GM18870 (cell line): ENCODE measurements around the gene C2orf74.
A peak's percentile ranks its signal among the peaks of the same experiment; 100 is the strongest.
"Not testable (repeated sequence)": the region's sequence is repeated elsewhere in the genome, so short reads cannot be mapped to it uniquely, and the experiment has no call there.

Source experiments
- ATAC-seq: cut with Tn5 transposase; IDR thresholded peaks from one replicate; pipeline ENCODE4 v1.9.1; 2021; ENCODE audit warnings: moderate library complexity; ENCODE audit not compliant: unreplicated experiment

Gene C2orf74

DNA sequence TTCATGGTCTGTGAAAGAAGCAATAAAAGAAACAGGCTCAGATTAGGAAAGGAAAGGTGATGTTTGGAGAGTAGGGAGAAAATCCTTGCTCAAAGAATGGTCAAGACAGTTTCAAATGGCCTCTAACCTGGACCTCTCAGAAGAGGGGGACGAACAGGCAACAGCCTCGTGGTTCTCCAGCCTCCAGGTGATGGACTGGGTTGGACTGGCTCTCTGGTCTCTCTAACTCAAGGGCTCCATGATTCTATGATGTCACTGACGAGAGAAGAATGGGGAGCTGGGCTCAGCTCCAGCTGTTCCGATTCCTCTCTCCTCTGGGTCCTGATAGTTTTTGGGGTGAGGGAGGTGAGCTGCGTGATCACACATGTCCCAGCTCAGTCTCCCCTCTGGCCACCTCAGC is at the start of gene C2orf74:
C2orf74 (plus strand) TSS at position 301 of the 400 bp plus-strand sequence. CDS start 327 bp downstream, outside the sequence.
- ATAC-seq = no peak

DNA sequence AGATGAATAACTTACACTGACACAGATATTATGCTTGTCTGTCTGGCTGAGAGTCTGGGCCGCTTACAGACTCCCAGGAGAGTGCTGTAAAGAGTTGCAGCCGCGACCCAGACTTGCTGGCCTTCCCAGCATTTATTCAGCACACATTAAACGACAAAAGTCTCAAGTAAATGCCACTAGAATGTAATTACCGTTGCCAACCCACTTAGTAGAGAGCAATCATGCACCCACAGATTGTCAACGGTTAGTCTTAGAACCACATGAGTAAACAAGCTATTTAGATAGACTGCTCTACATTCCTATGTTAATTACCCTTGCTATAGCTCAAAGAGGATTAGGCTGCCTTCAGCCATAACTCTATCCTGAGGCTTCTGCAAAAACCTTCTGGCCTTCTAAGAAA is 47.8 kb upstream of the C2orf74 start:
- ATAC-seq = no peak

DNA sequence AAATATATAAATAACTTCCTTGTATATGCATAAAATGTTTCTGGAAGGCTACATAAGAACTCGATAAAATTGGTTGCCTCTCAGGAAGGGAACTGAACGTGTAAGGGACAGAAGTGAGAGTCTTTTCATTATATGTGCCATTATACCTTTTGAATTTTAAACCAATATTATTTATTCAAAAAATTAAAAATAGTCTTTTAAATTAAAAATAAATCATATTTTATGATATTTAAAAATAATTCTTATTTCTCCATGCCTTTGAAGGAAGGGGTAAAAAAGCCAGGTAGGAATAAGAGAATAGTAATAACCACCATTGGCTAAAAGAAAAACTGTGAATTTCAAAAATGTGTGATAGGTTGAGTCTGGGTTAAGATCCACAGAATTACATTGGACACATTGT is 45.7 kb upstream of the C2orf74 start:
- no peak for ATAC-seq

DNA sequence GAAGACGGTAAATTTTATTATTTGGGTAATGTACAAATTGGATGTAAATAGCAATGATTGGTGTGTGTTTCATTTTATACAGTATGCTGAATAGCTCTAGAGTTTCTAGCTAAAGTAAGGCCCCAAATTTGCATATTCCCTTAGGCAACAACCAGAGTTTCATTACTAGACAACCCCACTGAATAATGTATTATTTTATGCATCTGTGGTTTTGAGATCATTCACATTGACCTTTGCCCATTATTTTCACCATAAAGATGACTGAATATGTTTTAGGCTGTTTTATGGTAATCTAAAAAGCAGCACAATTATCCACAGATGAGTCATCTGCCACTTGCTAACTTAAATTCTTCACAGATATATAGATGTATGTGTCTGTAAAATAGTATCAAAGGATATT is 44.5 kb upstream of the C2orf74 start:
- ATAC-seq = peak; percentile 63

DNA sequence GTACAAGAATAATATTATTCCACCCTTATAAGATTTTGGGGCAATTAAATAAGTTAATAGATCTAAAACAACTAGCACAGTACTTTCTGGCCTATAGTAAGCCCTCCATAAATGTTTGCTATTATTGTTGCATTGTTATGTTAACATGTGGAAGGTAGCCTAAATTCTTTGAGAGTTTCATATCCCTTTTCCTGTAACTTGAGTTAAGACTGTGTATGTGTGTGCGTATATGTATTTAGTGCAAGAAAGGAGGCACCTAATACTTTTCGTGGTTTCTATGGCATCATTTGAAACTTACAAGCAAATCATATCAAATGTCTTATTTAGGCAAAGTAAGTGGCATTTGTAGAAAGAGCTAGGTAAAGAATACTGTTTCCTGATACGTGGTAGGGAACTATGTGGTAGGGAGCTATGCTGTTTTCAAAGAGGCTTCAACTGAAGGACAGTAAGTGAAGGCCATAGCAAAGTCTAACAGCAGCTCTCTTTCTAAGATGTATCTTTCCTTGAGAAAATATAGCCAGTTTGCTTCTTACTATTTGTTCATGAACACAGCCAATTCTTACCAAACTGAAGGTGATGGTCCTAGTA is 36.8 kb upstream of the C2orf74 start:
- ATAC-seq = no peak

DNA sequence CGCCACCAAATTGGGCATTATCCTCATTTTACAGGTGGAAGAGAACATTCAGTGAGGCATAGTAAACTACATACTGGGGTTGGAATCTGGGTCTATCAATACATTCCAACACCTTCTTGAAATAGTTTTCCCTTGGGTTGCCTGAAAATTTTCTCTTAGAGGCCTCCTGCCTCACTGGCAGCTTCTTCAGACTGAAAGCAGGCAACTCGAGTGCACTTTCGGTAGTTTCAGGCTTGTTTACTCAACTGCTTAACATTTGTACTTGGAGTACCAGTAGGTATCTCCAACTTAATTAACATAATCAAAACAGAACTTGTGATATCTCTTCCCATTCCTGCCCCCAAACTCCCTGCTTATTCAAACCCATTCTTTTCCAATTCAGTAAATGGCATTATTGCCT is 36.2 kb upstream of the C2orf74 start:
- no peak for ATAC-seq

DNA sequence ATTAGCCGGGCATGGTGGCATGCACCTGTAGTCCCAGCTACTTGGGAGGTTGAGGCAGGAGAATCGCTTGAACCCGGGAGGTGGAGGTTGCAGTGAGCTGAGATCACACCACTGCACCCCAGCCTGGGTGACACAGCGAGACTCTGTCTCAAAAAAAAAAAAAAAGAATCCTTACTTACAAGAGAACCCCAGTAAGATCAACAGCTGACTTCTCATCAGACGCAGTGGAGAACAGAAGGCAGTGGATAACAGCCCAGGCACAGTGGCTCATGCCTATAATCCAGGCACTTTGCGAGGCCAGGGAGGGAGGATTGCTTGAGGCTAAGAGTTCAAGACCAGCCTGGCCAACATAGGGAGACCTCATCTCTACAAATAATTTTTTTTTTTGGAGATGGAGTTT is 33.9 kb upstream of the C2orf74 start:
- ATAC-seq = not testable (repeated sequence)

DNA sequence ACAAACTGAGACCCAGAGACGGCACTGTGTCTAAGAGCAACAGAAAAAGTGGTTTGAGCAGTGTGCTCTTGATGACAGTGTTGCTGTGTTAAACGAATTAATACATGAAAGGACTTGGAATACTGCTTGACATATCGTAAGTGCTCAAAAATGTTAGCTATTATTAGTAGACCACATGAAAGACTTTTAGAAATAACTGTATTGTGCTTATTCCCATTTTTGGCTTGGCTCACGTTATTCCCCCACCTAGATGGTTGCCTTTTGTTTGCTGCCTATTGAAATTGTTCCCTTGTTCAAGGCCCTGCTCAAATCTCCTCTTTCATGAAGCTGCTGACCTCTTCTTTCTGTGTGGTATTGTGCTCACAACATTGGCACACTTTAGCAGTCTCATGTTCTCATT is 27.8 kb upstream of the C2orf74 start:
- ATAC-seq = no peak

DNA sequence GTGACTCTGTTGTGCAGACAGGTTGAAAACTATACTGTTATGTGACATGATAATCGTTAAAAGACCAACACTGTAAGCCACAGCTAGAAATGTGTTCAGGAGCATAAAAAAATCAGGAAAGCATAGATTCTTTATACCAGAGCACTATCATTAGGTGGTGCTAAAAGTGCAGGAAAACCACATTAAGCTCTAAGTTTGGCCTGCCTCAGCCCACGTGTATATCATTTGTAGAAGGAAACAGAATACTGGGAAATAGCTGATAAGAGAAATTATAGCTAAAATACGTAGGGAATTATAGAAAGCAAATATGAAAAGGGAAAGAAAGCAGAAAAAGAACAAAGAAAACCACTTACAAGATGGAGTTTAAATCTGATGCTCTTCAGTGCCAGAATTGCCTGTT is 26.5 kb upstream of the C2orf74 start:
- ATAC-seq = no peak

DNA sequence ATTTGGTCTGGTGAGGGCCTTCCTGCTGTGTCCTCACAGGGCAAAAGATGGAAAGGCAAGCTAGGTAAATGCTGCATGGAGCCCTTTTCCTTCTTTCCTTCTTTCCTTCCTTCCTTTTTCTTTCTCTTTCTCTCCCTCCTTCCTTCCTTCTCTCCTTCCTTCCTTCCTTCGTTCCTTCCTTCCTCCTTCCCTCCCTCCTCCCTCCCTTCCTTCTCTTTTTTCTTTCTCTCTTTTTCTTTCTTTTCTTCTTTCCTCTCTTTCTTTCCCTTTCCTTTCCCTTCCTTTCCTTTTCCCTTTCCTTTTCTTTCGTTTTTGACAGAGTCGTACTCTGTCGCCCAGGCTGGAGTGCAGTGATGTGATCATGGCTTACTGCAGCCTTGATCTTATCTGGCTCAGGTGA is 23.1 kb upstream of the C2orf74 start:
- ATAC-seq = no peak

DNA sequence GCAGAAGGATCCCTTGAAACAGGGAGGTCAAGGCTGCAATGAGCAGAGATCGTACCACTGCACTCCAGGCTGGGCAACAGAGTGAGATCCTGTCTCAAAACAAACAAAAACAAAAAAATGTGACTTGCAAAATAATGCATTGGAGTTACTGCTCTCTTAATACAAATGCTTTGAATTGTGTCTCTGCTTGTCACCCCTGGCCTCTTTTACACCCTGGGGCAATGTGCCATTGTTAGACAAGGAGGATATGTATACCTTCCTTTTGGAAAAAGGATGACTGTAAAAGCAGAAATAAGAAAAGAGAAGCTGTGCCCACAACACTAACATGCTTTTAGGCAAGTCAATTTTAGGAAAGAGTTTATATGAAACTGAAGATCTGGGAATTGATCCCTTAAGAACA is 20.8 kb upstream of the C2orf74 start:
- ATAC-seq = no peak

DNA sequence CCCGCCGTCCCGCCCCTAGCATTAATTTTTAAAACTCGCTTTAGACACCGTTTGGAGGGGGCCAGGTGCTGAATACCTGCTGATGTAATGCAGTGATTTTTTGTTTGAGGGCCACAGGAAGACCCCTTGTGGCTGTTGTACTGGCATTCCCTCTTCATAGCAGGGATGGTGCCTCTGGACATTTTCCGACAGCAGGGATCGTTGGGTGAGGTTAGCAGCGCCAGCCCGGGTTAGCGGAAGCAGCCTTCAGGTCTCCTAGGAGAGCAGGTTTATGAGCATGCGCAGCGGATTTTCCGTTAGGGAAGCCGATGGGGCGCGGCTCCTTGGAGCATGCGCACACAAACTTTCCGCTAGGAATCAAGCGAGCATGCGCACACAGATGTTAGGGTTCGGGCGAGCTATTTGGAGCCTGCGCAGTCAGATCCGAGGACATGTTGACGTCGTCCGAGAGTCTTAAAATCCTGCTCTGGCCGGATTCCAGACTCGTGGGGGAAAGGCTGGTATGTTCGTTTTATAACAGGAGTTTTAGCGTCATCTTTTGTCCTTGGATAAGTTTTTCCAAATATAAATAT is 17.2 kb upstream of the C2orf74 start:
- ATAC-seq = peak; percentile 90

DNA sequence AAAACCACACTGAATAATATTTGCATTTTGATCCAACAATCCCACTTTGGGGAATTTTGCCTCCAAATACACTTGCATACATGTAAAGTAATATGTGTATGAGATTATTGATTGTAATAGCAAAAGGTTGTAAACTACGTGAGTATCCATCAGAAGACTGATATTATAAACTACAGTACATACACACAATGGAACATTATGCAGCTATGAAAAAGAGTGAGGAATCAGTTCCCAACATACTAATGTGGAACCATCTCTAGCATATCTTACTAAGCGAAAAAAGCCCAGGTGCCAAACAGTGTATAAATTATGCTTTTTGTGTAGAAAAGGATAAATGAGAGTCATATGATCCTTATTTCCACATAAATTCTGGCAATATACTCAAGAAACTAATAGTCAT is 16.0 kb upstream of the C2orf74 start:
- no peak for ATAC-seq

DNA sequence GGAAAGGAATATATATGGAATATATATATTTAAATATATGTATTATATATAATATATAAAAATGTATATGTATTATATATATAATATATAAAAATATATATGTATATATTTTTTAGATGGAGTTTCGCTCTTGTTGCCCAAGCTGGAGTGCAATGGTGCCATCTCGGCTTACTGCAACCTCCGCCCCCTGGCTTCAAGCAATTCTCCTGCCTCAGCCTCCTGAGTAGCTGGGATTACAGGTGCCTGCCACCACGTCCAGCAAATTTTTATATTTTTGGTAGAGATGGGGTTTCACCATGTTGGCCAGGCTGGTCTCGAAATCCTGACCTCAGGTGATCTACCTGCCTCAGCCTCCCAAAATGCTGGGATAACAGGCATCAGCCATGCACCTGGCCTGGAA is 13.9 kb upstream of the C2orf74 start:
- ATAC-seq = not testable (repeated sequence)

DNA sequence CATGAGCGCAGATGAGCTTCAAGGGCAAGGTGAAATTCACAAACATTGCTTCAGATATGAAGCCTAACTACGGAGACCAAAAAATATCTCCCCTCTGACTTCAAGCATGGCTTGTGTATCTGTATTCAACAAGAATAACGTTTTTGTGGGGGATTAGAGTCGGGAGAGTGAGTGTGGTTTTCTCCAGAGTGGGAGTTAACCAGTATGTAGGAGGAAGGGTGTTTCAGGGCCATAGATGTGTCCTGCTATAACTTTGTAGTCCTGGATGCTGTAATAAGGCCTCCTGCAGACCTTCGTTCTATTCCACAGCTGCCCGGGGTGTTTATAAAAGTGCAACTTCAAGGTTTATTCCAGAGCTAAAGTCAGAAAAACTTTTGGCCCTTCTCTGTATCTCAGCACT is 12.9 kb upstream of the C2orf74 start:
- ATAC-seq = no peak

DNA sequence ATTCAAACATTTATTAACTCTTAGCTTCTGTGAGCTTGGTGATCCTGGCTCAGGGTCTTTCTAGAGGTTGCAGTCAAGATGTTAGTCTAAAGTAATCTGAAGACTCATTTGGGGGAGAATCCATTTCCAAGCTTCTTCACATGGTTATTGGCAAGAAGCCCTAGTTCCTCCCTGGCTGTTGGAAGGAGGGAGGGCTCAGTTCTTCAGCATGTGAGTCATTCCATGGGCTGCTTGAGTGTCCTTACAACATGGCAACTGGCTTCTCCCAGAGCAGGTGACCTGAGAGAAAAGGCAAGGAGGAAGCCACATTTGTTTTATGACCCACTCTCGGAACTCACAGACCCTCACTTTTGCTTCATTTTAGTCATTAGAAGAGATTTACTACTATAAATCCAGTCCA is 10.6 kb upstream of the C2orf74 start:
- no peak for ATAC-seq

DNA sequence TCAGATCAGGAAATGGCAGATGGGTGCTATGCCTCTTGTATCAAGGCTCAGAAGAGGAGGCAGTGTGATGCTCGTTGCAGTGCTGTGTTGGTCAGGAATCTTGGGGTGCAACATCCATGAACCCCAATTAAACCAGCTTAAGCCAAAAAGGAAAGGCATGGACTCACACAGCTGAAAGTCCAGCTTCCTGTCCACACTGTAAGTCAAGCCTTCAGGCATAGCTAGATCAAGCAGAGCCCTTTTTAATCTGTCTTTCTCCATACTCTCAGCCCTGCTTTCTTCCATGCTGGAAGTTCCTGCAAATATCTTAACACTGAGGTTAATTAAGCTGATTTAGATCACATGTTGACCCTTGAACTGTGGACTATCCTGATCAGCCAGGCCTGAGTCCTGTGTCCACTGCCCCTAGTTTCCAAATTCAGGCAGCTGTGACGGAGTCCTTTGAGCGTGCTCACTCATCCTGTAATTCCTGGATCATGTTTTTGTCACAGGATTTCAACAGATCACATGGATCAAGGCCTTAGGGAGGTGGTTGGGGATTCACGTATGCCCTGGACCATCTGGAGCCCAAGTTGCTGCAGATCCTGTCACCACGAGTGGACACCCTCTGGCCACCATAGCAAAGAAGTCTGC is 4.5 kb upstream of the C2orf74 start:
- no peak for ATAC-seq

DNA sequence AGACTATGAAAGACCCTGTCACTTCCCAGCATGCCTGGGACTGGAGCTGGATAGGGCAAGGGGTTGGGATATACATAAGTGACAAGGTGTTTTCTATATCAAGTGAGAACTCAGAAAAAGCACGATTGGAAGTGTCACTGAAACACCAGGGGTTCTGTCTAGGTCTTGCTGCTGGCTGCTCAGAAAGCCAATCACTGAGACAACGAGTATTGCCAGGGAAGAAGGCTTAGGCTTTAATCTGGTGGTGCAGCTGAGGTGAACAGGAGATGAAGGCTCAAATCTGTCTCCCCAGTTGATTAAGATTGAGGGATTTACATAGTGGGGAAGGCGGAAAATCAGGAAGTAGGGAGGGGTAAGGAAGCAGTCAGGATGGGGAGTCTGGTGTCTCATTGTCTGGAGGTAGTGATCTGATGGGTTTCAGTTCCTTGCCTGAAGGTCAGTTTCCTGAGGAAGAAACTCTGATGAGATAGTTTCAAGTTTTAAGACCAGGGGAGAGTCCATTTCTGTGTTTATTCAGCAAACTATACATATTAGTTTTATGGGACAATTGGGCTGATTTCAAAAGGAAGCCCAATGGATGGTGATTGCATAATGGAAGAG is 3.5 kb upstream of the C2orf74 start:
- no peak for ATAC-seq

DNA sequence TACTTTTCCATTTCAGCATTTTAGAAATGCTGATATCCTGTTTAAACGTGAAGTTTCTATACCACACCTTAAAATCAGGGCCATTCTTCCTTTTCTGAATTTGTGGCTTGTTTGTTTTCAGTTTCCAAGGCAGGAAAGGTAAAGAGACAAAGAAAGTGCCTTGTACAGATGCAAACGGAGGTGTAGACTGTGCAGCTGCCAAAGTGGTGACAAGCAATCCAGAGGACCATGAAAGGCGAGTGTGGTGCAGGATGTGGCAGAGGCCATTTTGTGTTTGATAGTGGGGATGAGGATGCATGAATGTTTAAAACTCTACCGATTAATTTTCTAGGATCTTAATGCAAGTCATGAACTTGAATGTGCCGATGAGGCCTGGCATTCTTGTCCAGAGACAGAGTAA is 733 bp downstream of the C2orf74 start:
- no peak for ATAC-seq

DNA sequence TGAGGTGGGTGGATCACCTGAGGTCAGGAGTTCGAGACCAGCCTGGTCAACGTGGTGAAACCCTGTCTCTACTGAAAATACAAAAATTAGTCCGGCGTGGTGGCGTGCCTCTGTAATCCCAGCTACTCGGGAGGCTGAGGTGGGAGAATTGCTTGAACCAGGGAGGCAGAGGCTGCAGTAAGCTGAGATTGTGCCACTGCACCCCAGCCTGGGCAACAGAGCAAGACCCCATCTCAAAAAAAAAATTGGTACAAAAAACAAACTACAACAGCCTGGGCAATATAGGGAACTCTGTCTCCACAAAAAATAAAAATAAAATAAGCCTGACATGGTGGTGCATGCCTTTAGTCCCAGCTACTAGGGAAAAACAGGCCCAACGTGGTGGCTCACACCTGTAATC is 3.1 kb downstream of the C2orf74 start:
- not testable (repeated sequence) for ATAC-seq

DNA sequence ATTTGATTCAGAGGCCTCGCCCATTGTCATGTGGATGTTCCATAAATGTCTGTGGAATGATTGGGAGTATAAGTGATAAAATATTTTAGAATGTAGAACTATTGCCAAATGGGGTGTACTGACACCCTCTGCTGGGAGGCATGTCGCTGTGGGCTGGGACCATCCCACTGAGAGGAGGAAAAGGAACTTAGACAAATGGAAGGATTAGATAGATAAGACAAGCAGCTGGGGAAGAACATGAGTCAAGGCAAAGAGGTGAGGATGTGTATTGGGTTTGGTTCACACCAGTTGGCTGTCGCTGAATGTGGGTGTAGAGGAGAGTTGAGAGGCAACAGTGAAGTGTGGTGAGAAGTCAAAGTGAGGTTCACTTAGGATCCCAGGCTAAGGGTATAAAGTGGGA is 4.0 kb downstream of the C2orf74 start:
- no peak for ATAC-seq

DNA sequence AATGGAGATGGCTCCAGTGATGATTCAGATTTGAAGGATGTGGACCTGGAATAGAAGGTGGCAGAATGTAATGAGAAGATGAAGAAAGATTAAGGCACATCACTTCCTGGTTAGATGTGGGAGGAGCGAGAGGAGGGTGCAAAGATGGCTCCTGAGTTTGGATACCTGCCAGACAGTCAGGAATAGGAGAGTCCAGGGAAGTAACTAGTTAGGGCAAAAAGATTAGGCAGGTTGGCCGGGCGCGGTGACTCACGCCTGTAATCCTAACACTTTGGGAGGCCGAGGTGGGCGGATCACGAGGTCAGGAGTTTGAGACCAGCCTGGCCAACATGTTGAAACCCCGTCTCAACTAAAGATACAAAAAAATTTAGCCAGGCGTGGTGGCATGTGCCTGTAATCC is 5.6 kb downstream of the C2orf74 start:
- no peak for ATAC-seq
